GM18526 (cell line): ENCODE data around the gene NHLH1.

Source experiments
- POLR2A ChIP-seq: IDR thresholded peaks from 3 replicates; pipeline ENCODE4 v1.6.1; 2011; ENCODE audit not compliant: insufficient read length; ENCODE audit errors: extremely low read depth

The NHLH1 gene

DNA sequence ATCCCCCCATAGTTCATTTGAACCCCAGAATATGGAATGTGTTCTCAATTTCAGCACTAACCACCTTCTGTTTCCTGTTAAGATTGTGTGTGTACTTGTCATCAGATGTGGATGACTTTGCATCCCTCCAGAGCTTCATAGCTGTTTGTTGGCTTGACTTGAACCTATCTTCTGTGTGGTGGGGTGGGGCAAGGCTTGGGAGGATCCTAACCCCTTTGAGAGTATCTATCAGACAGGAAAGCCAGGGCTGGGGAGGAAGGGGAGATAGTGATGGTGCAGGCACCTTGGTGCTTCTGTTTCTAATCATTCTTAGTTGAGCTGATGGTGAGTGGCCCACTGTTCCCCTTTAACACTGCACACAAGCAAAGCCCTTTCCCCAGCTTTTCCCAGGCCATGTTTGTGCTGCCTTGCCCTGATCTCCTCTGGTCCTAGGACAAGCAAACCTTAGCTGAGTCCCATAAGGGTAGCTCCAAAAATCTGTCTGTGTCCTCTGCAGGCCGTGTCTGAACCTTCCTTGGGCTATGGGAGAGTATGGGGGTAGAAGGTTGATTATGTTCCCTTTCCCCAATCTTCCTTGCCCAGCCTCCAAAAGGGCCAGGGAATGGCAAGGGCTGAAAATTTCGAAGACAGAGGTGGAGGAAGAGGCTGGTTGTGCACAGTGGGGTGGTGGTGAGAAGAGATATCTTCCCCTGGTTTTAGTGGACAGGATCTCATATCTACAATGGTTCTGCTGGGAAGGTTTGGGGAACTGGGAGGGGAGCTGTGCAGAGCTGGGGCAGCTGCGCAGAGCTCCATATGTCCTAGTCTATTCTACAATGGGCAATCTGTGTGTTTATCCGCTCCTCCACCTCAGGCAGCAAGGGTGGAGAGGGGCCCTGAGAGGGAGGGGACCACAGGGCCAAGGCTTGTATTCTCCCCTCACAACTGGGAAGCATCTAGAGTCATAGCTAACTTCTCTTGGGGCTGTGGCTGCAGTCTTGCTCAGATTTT, 1.4 kb downstream of the NHLH1 start:
- no peak for TF ChIP-seq POLR2A

DNA sequence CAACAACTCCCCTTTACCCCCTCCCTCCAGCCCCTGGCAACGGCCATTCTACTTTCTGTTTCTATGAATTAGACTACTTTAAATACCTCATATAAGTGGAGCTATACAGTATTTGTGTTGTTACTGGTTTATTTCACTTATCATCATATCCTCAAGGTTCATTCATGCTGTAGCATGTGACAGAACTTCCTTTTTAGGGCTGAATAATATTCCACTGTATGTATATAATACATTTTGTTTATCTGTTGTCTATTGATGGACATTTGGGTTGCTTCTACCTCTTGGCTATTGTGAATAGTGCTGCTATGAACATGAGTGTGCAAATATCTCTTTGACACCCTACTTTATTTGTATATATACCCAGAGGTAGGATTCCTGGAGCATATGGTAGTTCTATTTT, 2.2 kb downstream of the NHLH1 start:
- no peak for TF ChIP-seq POLR2A

DNA sequence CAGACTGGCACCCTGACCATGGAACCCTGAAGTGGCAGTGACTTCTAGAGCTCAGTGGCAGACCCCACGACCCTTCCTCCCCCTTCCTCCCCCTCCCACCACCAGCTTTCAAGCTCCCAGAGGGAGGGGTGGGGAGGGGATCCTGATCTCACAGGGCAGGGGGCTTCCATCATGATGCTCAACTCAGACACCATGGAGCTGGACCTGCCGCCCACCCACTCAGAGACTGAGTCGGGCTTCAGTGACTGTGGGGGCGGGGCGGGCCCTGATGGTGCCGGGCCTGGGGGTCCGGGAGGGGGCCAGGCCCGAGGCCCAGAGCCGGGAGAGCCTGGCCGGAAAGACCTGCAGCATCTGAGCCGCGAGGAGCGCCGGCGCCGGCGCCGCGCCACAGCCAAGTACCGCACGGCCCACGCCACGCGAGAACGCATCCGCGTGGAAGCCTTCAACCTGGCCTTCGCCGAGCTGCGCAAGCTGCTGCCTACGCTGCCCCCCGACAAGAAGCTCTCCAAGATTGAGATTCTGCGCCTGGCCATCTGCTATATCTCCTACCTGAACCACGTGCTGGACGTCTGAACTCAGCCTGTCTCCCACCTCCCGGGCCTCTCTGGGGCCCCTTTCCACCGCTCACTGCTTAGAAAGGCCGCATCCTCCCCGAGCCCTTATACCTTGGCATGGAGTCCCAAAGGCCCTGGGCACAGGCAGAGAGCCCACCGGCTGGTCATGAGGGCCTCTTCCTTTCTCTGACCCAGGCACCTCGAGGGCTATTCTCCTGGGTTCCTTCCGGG, 3.9 kb downstream of the NHLH1 start:
- TF ChIP-seq POLR2A, result no peak

DNA sequence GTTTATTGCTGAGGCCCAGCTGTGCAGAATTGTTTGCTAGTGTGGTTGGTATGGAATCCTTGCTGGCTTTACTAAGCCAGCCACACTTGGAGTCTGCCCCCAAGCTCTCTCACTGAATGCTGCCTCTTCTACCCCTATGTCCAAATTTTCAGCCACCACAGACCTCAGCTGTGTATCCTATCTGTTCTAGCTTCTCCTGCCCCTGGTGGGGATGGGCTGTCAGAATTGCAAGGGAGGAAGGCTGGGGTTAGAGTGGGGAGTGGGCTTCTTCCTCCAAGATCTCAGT, 4.4 kb downstream of the NHLH1 start:
- TF ChIP-seq POLR2A, result no peak

- no peak for TF ChIP-seq POLR2A
These were observed 4.9 kb downstream of the NHLH1 start for GRCh38 chr1:160371756-160372155.

DNA sequence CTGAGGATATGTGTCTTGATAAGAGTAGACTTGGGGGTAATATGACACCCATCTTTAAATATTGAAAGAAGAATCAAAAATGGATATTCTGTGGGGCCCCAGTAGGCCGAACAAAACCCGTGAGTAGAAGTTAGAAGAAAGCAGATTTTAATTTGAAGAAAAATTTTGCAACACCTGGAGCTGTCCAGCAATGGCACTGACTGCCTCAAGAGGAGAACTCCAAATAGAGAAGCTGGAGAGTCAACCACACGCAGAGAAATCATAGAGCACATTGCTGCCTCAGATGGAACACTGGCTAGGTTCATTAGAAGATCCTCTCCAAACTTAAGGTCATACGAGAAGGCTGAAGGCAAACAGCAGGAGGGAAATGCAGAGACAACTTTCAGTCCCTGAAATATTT, 6.8 kb downstream of the NHLH1 start:
- no peak for TF ChIP-seq POLR2A

GRCh38 chr1:160374306-160375110, 7.6 kb downstream of the NHLH1 start:
- TF ChIP-seq POLR2A, result no peak

DNA sequence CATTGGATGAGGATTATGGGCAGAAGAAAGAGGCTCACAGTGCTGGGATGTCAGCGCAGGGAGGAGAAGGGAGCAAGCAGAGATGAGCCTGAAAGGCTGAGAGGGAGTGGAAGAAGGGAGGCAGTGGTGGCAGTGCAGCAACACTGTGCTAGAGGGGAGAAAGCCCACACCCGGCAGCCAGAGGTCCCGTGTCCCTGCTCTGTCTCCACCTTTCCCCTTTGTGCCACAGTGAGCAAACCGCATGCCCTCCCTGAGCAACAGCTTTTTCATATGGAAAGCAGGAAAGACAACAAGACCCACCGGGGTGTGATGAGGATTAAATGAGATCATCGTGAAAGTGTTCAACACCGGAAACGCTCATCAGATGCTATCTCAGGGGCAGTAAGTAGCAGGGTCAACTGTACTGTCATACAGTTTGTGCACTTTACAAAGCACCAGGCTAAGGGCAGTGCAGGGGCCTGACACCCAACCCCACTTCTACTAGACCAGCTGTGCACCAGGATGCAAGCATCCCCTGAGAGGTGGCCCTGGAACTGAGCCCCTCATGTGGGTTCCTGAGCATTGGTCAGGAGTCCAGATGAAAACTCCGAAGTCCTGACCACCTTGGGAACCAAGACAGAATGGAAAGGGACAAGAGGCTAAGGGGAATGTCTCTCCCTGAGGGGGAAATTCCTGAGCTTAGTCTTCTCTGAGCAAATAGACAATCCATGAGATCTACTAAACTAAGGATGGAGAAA, 9.1 kb downstream of the NHLH1 start:
- no peak for TF ChIP-seq POLR2A

DNA sequence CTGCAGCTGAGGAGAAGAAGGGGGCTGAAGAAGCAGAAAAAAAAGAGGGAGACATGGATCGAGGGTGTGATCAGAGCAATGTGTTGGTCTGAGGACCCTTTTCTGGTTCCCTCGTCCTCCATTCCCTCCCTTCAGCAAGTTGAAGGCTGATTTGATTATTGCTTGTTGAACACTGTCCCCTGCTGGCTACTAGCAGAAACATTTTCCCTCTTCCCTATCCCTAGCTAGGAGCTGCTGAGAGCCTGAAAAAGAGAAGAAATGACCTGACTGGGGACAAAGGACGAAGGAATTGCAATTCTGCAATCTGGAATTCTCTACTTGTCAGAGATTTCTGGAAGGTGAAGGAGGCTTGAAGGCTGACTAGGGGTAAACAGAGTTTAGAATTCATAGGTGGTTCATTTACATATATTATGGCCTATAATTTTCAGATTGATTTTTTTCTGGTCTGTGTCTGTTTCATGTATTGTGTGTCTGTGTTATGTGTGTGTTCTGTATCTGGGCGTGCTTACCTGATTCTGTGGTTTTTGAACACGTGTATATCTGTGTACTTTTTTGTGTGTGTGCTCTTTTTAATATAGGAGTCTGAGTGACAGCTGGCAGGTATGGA, 9.8 kb downstream of the NHLH1 start:
- no peak for TF ChIP-seq POLR2A

DNA sequence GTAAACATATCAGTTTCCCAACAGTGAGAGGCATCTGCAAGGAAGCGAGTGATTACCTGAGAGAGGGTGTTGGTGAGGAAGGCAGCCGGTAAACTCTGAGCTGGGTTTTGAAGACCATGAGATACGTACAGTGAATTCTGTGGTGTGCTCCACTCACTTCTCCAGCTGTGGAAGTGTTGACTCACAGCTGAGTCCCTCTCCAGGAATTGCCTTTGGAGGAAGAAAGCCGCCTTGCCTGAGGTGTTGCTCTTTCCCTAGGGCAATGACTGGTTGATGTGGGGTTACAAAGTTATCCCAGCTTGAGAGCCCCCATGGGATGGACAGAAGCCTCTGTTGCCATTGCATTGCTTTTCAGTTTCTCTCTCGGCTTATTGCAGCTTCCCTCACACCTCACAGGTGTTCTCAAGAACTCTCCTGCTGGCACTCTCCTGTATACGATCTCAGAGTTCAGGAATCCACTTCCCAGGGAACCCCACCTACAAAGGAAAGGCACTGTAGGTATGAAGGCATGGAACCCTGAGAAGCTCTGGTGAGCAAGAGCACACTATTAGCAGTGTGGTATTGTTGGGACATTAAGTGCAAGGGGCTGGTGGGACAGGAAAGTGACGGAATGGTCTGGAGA, 10.8 kb downstream of the NHLH1 start:
- no peak for TF ChIP-seq POLR2A

GRCh38 chr1:160394673-160395072, 27.8 kb downstream of the NHLH1 start:
- no peak for TF ChIP-seq POLR2A

DNA sequence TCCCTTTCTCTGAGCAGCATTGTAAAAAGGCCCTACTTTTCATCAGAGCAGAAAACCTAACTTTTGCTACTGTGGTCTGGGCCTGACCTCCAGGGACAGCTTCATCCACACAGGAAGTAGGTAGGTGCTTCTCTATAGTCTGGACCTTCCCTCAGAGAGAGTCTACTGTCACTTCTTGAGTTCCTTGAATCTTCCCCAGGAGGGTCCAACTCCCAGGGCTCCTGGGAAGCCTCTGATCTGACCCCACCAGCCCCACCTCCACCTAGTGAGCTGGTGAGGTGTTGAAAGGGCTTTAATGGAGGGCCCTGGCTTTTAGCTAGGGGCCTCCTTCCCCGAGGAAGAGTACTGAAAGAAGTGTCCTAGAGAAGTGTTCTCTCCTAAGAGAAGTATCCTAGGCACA, 30.8 kb downstream of the NHLH1 start:
- TF ChIP-seq POLR2A, result no peak

DNA sequence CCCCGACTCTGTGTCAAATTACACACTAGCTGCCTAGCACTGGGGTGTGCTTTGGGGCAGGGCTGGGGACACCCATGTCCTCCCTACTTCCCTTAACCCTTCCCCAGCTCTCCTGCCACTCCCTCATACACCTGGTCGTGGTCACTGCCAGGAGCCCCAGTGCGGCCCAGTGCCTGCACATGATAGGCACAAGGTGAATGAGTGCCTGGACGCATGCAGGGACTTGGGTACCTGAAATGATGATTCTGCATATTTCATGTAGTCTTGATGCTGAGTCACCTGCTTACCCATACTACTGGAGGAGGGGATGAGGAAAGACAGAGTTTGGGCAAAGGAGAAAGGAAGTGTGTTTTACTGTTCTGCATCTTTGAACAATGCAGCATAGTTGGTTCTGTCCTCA, 32.0 kb downstream of the NHLH1 start:
- TF ChIP-seq POLR2A, result no peak
